HG02763 (cell line): Measurements from ENCODE around the gene AIPL1.
"Not testable (repeated sequence)": the region's sequence is repeated elsewhere in the genome, so short reads cannot be mapped to it uniquely, and the experiment has no call there.

Experiments used
- ATAC-seq: cut with Tn5 transposase; IDR thresholded peaks from one replicate; pipeline ENCODE4 v1.9.1; 2021; ENCODE audit warnings: mild to moderate bottlenecking, moderate library complexity; ENCODE audit not compliant: unreplicated experiment

The AIPL1 gene, protein sequence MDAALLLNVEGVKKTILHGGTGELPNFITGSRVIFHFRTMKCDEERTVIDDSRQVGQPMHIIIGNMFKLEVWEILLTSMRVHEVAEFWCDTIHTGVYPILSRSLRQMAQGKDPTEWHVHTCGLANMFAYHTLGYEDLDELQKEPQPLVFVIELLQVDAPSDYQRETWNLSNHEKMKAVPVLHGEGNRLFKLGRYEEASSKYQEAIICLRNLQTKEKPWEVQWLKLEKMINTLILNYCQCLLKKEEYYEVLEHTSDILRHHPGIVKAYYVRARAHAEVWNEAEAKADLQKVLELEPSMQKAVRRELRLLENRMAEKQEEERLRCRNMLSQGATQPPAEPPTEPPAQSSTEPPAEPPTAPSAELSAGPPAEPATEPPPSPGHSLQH

DNA sequence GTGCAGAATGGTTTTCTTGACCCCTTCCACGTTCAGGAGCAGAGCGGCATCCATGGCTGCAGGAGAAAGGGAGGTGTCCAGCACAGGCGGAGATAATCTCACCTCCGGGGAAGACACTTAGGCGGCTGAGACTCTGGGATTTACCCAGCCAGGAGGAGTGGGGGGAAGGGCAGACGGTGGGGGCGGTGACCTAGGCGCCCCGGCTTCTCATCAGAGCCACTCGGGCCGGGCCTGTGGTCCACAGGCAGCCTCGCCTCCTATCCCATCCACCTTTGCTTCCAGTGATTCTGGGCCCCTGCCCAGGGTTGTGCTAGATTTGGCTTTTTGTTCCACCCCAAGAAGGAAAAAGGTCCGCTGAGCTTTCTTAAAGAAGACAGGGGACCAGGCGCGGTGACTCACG, at the start of gene AIPL1:
TSS of gene AIPL1 (minus strand) at position 71 of the 400 bp plus-strand sequence. CDS start at position 54, 17 bp downstream.
- ATAC-seq, result no peak

DNA sequence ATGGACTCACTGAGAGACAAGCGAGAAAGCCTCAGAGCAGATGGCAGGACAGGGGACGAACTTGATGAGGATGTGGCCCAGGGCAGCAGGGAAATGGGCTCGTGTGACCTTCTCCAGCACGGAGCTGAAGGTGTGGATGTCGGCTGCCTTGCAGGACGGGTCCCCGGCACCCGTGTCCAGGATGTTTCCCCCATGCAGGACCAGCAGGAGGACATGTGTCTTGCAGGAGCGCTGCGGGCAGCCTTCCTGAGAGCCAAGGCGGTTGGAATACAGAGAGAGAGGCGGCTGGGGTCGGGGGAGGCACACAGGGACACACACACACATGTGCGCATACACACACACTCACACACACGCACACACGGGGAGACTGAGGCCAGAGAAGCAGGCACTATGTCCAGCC, 48.6 kb upstream of the AIPL1 start:
- ATAC-seq, result no peak

DNA sequence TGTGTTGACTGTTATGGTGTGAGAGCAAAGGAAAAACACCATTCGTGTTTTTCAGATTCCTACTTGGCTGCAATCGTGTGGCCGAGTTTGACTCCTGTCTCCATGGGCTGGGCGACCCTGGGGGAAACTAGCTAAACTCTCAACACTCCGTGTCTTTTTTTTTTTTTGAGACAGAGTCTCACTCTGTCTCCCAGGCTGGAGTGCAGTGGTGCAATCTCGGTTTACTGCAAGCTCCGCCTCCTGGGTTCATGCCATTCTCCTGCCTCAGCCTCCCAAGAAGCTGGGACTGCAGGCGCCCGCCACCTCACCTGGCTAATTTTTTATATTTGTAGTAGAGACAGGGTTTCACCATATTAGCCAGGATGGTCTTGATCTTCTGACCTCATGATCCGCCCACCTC, 47.9 kb upstream of the AIPL1 start:
- not testable (repeated sequence) for ATAC-seq

DNA sequence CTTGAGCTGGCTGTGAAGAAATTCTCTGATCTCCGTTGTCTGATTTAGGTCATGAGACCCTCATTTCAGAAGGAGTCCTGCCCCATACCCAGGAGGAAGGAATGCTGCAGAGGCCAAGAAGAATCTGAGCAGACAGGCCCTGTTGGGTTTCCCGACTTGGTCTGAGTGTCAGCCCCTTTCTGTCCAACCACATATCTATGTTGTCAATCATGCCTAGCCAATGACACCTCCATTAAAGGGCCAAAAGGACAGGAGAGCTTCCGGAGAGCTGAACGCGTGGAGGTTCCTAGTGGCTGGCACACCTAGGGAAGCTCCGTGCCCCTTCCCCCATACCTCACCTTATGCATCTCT, 47.2 kb upstream of the AIPL1 start:
- ATAC-seq, result no peak

DNA sequence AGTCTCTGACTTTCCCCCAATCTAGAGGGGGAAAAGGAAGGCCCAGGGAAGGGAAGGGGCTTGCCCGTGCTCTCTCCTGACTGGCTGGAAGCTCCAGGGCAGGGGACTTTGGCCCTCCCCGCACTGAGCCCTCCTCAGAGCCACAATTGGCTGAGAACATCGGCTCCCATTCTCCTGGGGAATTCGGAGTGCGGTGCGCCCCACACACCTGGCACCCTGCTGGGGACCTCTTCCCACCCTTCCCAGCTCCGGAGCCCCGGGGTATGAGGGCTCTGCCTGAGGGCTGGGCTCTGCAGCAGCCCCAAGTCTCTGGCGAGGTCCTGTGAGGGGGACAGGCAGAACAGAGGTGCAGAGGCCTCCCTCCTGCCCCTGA, 45.4 kb upstream of the AIPL1 start:
- no peak for ATAC-seq

DNA sequence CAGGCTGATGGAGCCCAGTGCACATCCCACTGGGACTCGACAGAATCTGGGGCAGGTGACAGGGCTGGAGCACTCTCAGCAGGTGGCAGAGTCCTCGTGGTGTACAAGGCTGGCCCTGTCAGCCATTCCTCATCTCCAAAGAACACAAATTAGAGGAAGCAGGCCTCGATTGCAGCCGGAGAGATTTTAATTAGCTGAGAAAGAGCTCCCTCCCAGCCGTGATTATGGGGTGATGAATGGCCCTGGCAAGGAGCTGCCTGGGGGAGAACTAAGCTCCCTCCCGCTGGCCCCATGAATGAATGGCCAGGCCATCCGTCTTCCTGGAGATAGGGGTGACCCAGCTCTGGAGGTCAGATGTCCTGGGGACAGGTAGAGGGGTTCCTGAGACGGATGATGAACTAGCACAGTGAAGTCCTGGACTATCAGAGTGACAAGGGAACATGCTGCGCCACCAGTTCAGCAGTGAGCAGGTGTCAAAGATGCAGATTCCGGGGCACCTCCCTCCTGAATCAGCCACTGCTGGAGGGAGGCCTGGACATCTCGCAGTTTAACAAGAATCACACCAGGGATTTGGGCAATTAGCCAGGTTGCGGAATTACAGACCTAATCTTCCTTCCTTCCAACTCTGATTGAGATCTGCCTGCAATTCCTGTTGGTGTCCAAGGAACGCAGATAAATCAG, 44.8 kb upstream of the AIPL1 start:
- no peak for ATAC-seq

DNA sequence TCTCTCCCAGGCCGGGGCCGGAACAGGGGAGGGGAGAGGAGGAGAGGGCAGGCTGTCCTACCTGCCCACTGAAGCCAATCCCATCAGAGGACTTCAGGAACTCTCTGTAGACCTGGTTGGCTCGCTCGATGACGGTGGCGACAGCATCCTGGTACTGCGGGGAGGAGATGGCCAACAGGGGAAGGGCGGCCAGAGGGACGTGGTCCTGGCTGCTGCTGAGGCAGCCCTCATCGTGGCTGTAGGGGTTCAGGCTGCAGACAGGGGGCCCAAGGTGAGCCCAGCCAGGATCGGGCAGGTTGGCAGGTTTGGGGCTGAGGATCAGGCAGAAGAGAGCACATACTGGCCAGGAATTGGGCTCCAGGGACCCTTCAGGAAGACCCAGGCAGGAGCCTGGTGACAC, 43.6 kb upstream of the AIPL1 start:
- ATAC-seq, result no peak

DNA sequence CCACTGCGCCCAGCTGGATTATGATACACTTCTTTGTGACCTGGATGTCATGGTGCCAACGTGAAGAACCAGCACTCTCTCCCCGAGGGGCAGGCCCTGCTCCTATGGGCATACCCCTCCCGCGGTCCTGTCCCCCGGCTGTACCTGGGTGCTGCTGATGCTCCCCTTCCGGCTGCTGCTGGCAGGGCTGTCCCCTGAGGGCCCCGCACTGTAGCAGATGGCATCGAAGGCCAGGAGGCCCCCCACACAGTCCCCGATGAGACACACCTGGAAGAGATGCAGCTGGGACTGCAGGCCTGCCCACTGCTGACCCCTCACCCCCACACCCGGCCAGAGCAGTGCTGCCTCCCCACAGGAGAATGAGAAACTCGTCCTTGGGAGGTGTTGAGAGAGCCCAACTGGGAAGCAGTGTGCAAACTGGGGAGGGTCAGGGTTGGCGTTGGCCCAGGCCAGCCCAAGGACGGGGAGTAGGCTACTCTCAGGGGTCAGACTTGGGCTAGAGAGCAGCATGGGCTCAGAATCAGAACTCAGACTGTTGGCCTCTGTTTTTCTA, 43.0 kb upstream of the AIPL1 start:
- ATAC-seq, result no peak

DNA sequence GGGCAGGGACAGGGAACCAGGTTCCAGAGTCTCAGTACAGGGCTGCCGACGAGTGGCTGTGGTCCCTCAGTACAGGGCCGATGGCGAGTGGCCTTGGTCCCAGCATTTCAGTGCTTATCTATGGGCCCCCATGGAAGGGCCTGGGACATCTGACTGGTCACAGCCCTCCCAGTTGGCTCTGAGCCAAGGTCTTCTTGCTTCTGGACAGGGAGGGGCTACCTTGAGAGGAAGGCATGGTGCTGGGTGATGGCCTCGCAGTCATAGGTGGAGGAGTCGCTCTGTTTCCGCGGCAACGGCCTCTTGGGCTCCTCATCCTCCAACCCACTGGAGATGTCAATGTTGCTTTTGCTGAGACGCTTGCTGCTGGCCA, 41.9 kb upstream of the AIPL1 start:
- no peak for ATAC-seq

DNA sequence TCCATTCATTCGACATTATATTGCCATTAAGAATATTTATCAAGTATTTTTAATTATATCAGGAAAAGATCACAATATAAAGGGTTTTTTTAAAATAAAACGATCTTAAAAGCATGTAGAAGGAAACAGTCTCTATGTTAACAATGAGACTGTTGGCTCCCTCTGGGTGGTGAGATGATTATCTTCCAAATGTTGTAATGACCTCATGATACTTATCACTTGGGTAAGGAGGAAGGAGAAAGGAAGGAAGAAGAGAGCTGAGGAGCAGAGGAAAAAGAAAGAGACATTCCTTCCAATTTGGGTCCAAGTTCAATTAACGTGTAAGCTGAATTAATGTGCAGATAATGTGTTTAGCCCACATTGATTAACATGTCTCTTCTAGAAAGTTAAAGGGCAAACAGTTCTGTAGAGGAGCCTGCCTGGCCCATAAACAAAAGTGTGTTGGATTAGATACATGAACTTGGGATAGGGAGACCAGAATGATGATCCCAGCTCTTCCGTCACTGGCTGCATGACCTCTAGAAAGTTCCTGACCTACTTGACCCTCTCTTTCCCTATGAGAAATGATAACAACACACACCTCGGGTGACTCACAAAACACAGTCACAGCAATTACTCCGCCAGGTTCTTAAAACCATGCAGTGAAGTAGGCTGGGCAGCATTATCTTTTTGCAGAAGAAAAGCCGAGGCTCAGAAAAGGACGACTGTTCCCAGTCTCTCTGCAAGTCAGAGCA, 41.3 kb upstream of the AIPL1 start:
- no peak for ATAC-seq

DNA sequence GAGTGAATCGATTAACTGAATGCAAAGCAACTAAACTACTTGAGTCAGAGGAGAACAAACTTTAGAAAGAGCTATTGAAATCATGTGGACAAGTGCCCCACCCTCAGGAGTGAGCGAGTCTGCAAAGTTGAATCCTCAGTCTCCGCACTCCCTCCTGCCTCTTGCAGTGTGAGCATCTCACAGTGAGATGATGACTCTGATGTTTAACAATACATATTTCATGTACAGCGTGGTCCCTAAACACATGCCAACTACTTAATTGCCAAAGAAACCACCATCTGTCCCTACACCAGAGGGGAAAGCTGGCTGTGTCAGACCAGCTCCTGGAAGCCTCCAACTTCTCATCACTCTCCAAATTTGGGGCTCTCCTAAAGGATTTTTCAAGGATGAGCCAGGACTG, 40.5 kb upstream of the AIPL1 start:
- ATAC-seq, result no peak

DNA sequence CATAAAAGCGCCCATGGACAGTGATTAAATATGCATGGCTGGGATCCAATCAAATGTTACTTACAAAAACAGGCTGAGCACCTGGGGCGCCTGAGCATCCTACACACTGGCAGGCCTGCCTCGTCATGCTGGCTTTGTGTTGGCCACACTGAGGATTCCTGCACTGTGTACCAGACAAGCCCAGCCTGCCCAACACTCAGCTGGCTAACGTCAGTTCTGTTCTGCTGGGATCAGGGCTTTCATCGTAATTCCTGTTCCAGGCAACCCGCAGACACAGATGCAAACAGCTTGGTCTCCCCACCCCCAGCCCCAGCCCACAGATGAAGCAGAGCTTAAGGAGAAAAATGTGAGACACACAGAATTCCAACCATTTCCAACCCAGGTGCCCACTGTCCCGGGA, 40.0 kb upstream of the AIPL1 start:
- ATAC-seq, result no peak

DNA sequence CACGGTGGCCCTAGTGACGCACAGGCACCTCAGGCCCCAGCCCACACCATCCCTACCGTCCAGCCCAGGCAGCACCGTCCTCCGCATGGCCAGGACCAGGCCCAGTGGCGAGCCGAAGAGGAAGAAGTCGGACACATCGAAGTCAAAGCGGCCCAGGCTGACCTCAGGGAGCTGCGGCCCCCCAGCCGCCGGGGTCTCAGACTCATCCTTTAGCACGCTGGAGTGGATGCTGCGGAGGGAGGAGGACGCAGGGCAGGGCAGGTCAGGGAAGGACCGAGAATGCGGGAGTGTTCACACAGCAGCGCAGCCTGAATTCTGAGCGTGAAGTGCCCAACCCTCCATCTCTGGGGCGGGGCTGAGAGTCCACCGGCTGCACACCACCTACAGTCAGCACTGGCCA, 39.5 kb upstream of the AIPL1 start:
- ATAC-seq, result no peak

DNA sequence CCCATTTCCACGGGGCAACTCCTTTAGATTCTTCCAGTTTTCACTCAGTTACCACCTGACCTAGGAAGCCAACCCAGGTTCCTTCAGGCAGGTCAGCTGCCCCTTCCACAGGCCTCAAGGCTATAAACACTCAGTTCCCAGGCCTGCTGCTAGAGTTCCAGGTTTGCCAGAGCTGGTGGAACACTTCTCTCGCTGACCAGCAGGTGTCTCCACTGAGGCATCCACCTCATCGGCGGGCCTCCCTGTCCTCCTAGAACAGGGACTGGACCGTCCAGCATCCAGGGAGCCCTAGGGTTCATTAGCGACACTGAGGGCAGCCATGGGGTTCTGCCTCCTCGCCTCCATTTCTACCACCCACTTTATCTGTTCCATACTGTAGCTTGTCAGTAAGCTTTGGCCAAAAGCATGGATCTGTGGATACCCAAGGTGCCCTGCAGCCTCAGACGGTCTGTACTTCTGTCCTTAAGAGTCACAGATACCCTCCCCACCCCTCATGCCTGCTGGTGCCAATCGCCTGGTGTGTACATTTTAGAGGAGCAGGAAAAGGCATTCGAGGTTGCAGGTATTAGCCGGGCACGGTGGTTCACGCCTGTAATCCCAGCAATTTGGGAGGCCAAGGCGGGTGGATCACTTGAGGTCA, 38.3 kb upstream of the AIPL1 start:
- no peak for ATAC-seq

DNA sequence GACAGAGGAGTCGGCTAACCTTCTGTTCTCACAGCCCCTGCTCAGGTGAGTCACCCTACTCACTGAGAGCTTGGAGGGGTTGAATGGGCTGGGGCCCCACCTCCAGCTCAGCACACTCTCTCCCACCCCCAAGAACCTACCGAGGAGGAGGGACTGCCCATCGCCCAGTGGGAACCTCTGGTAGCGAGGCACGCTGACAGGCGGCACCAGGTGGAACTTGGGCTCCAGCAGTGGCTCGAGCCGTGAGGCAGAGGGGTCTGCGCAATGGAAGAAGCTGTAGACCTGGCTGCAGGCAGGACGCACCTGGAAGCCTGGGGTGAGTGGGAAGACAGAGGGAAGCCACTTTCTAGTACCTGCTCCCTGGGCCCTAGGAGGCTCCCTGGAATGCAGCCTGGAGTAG, 37.6 kb upstream of the AIPL1 start:
- no peak for ATAC-seq

DNA sequence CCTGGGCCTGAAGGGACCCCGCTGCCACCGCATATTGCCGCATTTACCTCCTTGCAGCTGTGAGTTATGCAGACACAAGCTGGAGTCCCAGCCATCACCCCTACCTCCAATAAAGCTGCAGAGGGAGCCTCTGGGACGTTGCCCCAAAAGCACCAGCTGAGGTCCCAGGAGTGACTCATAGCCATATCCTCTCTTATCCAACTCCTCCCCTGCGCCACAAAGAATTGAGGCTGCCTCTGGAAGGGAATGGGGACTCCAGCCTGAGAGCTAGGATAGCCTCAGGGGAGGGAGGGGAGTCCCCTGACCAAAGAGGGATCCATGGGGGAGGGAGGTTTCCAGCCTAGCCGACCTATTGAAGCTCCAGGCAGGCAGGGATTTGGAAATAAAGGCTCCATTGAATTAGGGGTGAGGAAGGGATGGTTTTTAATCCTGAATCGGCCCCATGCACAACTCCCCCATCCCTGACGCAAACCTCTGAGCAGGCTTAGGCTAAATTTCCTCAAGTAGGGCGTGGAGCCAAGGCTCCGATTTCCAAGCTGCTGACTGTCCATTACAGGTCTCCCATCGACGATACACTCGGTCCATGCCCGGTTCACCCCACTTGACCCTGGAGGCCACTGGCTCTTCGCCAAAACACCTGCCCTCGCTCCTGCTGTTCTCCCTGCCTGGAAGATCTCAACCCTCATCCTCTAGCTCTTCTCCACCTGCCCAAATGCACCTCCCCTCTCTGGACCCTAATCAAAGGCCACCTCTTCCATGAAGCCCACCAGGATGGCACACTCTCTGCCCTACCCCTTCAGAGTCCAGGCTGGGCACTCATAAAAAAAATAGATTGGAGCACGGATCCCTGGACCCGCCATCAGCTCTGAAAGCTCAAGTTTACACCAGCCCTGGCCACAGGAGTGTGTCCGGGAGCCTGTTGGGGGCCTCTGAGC, 36.9 kb upstream of the AIPL1 start:
- no peak for ATAC-seq

DNA sequence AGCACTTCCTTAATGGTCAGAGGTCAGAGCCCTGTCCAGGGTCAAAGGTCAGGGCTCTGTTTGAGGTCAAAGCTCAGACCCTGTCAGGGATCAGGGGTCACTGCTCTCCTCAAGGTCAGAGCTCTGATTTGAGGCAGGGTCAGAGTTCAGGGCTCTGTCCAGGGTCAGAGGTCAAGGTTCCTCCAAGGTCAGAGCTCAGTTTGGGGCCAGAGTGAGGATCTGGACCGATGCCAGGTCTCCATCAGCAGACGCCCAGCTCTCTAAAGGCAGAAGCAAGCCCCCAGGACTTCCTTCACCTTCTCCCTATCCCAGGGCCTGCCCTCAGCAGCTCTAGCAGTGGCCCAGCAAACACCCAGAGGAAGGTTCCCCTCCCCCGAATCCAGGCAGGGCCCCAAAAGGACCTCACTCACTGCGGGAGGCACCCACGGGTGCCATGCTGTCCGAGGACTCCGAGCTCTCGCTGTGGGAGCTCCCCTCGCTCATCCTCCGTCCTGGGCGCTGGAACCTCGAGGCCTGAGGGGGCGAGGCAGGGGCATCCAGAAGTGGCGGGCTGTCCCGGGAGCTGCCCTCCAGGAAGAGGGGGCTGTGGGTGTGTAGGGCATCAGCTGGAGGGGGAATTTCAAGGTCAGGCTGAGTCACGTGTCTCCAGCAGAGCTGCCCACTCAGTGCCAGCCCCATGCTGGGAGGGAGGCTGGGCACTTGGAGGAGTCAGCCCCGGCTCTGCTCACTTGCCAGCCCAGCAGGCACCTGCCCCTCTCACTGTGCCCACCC, 36.0 kb upstream of the AIPL1 start:
- ATAC-seq, result no peak

DNA sequence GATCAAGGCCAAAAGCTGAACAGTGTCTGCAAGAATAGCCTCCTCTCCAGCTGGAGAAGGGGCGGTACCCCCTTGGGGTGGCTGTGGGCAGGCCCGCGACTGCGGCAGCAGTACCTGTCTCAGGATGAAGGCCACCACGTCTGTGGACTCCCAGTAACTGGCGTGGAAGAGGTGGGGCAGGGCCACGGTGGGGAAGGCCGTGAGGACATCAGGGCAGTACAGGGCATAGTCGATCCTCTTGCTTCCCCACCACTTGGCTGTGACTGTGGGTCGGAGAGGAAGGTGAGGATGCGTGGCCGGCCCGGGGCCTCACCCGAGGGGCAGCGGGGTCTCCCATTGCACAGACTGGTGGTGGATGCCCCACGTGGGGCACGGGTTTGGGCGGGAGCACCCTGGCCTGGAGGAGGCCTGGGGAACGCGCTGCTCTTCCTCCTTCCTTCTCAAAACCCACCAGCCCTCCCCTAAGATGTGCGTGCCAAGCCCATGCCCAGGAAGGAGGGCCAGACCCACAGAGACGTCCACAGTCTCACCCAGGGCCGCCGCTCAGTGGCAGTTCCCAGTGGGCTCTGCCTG, 35.3 kb upstream of the AIPL1 start:
- no peak for ATAC-seq
